HG02763 (cell line): ENCODE results near the gene OLFML3.
"Not testable (repeated sequence)": the region's sequence is repeated elsewhere in the genome, so short reads cannot be mapped to it uniquely, and the experiment has no call there.

Experiments
- ATAC-seq: cut with Tn5 transposase; IDR thresholded peaks from one replicate; pipeline ENCODE4 v1.9.1; 2021; ENCODE audit warnings: mild to moderate bottlenecking, moderate library complexity; ENCODE audit not compliant: unreplicated experiment

OLFML3 gene

DNA sequence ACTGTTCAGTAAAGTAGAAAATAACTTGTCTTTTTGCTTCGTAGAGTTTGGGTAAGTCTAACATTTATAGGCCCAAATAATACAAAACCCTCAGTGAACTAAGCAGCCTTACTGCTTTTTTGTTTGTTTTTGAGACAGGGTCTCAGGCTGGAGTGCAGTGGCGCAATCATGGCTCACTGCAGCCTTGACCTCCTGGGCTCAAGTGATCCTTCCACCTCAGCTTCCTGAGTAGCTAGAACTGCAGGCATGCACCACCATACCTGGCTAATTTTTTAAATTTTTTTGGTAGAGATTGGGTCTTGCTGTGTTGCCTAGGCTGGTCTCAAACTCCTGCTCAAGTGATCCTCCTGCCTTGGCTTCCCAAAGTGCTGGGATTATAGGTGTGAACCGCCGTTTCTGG lies 31.1 kb upstream of the OLFML3 start:
- not testable (repeated sequence) for ATAC-seq

DNA sequence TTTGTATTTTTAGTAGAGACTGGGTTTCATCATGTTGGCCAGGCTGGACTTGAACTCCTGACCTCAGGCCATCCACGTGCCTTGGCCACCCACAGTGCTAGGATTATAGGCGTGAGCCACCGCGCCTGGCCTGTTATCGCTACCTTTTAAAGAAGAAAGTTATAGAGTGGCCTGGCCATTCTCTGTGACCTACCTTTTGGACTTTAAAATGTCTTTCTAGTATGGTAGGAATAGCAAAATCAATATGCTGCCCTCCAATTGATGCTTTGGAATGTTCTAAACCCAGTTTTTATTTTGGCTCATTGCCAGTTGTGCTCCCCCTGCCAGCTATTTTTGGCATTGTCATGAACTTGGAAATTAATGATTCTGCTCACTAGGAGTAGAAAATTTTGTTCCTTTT lies 30.3 kb upstream of the OLFML3 start:
- no peak for ATAC-seq

DNA sequence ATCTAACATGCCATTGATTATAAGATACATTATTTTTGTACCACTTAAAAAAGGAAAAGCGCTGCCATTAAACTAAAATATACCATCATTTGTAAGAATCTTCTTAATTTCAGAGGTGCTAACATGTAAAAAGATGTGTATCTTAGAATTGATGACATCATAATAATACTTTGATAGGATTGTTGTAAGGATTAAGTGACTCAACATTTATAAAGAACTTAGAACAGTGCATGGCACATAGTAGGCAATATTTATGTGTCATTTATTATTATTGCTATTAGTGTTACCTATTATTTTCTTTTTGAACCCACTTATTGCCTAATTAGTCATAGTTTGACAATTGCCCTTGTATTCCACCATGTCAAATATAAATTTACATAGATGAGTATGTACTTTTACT lies 28.4 kb upstream of the OLFML3 start:
- ATAC-seq = no peak

DNA sequence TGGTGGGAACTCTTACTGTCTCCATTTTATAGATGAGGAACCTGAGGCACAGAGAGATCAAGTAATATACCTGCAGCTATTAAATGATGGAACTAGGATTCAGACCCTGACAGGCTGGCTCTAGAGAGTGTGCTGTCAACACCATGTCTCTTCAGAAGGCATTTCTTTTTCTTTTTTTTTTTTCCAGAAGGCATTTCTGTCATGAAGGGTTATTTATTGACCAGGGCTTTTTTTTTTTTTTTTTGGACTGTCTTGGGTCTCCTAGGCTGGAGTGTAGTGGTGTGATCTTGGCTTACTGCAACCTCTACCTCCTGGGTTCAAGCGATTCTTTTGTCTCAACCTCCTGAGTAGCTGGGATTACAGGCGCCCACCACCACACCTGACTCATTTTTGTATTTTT lies 27.6 kb upstream of the OLFML3 start:
- no peak for ATAC-seq

DNA sequence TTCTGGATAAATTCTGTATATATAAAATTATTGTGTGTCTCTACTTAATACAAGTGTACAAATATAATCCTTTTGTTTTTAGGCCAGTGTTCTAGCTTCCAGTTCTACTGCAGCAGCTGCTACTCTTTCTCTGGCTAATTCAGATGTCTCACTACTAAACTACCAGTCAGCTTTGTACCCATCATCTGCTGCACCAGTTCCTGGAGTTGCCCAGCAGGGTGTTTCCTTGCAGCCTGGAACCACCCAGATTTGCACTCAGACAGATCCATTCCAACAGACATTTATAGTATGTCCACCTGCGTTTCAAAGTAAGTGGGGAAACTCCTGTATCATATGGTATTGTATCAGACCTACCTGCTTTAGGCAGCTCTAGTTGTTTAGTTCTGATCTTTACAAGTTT lies 21.3 kb upstream of the OLFML3 start:
- no peak for ATAC-seq

DNA sequence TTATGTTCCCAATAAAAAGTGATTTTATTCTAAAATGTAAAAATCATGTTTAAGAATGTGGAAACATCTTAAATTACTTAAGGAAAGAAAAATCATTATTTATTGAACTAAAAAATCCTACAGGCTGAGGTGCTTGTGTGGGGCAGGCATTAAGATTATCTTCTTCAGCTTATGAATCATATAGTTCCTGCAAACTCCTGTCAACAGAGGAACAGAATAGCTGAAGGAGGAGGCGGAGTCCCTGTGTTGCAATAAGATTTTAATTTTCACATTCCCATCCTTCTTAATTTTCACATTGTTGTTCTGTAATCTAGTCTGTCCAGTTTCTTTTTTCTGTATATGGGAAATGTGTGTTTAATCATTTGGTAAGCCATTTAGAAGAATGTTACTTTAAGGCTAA lies 20.6 kb upstream of the OLFML3 start:
- no peak for ATAC-seq

DNA sequence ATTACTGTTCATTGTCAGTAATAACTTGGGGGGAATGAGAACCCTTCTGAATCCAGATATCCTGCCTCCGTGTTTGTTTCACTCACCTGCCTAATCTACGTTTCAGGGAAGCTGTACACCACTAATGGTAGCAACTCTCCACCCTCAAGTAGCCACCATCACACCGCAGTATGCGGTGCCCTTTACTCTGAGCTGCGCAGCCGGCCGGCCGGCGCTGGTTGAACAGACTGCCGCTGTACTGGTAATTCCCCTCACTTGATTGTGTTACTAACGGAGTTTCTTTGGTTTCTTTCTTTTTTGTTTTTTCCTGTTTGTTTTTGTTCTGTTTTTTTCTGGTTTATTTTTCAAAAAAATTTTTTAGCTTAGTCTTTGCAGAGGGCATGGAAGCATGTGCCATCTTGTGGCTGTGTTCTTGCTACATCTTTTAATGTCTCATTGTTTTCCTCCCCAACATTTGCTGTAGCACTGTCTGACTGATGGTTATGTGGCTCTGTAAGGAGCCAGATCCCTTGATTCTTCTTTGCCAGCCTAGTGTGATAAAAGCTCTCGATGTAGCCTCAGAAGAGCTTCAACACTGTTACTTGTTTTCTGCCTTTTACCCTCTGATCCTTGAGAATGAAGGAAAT lies 15.9 kb upstream of the OLFML3 start:
- no peak for ATAC-seq

DNA sequence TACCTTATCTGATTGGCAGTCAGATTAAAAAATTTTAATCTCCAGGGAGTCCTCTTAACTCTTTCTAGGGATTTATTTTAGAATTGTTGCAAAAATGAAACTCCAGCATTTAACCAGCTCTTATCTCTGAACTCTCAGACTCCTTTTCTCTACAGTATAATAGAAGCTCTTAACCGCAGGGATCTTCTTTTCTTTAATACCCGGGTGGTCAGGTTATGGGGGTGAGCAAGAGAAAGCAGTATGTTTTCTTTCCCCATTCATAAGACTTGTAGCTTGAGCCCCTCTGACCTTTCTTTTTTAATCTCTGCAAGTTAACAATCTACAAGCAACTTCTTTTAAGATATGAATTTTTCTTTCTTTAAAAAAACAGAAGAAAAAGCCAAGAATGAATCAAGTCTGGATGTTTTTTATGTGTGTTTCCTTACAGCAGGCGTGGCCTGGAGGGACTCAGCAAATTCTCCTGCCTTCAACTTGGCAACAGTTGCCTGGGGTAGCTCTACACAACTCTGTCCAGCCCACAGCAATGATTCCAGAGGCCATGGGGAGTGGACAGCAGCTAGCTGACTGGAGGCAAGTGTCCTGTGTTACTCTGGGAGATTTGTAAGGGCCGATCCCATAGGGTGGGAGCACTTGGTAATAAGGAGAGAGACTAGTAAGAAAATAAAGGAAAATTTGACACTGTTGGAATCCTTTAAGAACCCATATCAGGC lies 13.4 kb upstream of the OLFML3 start:
- ATAC-seq = no peak

DNA sequence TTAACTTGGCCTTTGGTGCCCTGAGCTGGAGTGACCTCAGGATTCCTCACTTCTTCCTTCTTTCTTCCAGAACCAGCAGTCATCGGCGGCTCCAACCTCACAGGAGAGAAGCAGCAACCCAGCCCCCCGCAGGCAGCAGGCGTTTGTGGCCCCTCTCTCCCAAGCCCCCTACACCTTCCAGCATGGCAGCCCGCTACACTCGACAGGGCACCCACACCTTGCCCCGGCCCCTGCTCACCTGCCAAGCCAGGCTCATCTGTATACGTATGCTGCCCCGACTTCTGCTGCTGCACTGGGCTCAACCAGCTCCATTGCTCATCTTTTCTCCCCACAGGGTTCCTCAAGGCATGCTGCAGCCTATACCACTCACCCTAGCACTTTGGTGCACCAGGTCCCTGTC lies 6.3 kb upstream of the OLFML3 start:
- no peak for ATAC-seq

DNA sequence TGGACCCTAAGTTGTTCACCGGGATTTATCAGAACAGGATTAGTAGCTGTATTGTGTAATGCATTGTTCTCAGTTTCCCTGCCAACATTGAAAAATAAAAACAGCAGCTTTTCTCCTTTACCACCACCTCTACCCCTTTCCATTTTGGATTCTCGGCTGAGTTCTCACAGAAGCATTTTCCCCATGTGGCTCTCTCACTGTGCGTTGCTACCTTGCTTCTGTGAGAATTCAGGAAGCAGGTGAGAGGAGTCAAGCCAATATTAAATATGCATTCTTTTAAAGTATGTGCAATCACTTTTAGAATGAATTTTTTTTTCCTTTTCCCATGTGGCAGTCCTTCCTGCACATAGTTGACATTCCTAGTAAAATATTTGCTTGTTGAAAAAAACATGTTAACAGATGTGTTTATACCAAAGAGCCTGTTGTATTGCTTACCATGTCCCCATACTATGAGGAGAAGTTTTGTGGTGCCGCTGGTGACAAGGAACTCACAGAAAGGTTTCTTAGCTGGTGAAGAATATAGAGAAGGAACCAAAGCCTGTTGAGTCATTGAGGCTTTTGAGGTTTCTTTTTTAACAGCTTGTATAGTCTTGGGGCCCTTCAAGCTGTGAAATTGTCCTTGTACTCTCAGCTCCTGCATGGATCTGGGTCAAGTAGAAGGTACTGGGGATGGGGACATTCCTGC lies 3.9 kb upstream of the OLFML3 start:
- no peak for ATAC-seq

DNA sequence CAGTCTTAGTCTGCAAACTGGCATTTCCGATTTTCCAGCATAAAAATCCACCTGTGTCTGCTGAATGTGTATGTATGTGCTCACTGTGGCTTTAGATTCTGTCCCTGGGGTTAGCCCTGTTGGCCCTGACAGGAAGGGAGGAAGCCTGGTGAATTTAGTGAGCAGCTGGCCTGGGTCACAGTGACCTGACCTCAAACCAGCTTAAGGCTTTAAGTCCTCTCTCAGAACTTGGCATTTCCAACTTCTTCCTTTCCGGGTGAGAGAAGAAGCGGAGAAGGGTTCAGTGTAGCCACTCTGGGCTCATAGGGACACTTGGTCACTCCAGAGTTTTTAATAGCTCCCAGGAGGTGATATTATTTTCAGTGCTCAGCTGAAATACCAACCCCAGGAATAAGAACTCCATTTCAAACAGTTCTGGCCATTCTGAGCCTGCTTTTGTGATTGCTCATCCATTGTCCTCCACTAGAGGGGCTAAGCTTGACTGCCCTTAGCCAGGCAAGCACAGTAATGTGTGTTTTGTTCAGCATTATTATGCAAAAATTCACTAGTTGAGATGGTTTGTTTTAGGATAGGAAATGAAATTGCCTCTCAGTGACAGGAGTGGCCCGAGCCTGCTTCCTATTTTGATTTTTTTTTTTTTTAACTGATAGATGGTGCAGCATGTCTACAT lies 2.5 kb upstream of the OLFML3 start:
- no peak for ATAC-seq

DNA sequence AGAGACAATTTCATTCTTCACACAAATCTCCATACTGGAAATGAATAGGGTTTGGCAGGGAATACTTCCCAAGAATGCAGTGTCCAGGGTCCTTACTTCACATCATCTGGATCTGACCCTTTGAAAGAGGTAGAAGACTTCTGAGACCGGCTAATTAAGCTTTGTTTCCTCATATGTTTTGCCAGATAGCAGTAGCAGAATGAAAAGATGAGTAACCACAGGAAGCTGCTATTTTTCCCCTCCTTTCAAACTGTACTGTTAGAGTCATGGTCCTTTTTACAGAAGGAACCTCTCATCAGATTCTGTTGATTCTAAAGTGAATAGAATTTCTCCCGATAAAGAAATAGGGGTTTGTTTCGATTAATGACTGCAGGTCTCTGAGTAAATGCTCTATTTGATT lies 1.4 kb upstream of the OLFML3 start:
- no peak for ATAC-seq

DNA sequence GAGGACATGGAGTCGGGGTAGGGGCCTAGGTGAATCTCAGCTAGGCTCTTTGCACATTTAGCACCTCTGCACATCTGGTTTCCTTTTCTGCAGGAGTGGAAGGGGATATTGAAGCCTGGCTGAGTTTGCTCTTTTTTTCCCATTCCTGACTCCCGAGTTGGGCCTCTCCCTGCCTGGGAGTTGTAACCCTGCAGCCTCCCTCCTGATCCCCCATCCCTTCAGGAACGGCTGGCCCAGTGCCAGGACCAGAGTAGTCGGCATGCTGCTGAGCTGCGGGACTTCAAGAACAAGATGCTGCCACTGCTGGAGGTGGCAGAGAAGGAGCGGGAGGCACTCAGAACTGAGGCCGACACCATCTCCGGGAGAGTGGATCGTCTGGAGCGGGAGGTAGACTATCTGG lies 836 bp downstream of the OLFML3 start:
- no peak for ATAC-seq

DNA sequence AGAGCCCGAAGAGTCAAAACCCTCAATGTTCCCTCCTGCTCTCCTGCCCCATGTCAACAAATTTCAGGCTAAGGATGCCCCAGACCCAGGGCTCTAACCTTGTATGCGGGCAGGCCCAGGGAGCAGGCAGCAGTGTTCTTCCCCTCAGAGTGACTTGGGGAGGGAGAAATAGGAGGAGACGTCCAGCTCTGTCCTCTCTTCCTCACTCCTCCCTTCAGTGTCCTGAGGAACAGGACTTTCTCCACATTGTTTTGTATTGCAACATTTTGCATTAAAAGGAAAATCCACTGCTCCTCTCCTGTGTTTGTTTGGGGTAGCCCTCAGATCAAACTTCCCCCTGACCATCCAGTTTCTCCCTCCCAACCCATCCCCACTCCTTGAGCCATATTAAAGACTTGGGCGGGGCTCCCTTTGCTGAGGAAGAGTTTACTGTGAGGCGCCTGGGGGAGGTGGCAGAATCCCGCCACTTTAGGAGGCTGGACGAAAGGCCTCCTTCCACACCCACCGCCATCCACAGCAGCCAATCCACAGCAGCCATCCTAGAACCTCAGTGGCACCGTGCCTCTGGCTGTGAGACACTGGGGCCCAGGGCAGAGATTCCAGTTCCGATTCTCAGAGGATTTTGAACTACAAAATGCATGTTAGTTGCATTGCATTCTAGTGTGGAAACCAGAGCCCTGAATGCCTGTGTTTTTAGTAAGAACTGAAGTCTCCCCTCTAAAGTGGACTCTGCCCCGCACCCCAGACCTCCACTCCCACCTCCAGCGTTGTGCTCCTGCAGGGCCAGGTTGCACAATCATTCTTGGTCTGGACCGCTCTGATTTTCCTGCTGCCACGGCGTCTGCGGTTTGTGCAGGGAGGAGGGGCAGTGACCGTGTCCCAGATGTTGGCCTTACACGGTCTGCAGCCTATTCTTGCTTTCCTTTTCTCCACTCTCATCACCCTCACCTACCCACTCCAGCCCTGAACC lies 3.0 kb downstream of the OLFML3 start:
- no peak for ATAC-seq

DNA sequence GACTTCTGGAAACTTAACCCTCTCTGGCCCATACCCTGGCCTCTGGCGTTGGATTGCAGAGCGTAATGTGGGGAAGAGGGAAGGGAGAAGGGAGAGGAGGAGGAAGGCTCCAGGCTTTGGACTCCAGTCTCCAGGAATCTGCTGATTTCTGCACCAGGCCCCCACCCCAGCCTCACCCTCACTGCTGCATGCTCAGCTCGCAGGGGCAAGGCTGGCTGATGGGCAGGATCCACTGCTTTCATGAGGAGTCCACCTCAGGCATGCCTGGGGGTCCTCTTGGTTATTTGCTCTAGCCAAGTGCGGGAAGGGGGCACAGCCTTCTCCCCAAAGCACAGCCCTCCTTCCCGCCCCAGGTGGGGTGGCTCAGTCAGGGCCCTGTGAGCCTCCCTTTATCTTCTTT lies 3.7 kb downstream of the OLFML3 start:
- no peak for ATAC-seq

DNA sequence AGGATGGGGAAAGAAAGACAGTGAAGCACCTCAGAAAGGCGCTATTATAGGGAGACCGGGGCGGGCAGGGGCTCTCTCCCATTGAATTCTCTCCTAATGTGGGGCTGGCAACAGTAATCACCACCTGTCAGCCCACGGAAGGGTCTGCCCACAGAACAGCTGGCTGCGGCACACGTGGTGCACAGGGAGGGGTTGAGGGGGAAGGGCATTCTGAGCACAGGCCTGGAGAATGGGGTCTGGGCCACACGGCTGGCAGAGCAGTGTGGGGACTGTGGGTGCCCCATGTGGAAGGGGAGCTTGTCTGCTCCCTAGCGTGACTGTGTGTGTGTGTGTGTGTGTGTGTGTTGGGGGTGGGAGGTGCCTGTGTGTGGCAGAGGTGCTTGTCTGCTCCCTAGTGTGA lies 4.1 kb downstream of the OLFML3 start:
- no peak for ATAC-seq

DNA sequence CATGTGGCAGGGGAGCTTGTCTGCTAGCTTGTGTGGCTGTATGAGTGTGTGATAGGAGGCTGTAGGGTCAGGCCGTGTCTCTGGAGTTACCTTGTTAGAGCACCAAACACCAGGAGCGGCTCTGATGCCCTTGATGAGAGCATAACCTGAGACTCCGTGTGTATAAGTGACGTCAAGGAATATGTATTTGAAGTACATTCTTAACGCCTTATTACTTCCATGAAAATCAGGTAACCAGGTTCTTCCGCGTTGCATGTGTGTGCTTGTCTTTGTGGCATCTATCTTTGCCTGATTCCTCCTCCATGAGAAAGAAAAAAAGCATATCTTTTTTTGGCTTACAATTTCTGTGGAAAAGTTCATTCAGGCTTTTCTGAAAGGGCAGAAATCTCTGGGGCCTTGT lies 4.6 kb downstream of the OLFML3 start:
- ATAC-seq = no peak

DNA sequence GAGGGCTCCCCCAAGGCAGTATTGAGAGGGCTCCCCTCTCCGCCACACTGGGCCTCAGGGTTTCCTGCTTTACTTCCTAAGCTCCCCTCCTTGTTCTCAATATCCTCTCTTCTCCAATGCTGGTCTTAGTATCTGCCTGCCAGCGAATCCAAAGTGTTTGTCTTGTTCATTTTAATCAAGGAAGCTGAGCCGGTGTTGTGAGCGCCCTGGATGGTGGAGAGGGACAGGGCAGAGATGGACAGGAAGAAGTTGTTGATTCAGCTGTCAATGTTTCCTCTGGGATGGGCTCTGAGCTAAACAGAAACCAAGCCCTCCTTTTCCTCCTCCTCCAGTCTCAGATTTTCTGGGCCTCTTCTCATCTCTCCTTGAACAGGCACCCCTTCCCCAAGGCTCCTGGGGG lies 5.4 kb downstream of the OLFML3 start:
- ATAC-seq = no peak

DNA sequence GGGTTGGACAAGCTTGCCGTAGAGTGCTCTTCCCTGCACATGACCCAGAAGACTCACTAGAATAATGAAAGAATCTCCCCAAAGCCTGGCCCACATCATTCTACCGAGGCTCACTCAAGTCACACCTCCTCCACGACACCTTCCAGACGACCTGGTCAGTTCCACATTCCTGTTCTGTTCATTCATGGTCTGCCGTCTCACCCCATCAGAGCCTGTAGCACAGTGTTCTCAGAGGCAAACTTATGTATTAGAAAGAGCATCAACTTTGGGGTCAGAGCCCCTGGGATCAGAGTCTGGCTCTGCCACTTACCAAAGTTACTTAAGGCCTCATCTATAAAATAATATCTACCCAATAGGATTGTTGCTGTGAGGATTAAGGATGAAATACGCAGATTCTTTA lies 7.5 kb downstream of the OLFML3 start:
- no peak for ATAC-seq

DNA sequence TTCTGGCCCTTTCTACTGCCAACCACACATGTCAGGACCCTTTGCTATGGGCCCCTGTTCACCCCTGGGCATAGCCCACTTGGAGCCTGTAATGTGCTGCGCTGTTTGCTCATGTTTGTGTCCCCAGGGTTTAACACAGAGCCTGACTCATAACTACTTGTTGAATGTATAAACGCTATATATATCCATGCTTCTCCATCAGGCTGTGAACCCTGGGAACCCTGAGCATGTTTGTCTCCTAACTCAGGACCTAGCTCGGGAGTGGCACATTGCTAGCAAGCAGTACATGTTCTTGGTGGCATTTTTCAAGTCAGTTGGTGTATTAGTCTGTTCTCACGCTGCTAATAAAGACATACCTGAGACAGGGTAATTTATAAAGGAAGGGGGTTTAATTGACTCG lies 8.0 kb downstream of the OLFML3 start:
- no peak for ATAC-seq

DNA sequence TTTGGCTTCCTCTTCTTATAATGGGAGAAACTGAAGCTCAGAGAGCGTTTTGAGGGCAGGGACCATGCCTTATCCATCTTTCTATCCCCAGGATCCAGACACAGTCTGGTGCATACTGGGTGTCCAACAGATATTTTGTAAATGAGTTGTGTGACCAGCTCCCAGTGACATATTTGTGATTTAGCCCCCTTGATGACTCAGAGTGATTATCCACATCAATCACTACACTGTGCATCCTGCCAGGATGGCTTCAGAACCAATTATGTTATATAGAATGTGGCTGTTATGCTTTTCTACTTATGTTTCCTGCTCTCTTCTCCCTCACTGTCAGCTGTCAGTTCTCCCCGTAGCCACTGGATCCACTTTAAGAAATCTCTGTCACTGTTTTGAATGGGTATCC lies 11.3 kb downstream of the OLFML3 start:
- no peak for ATAC-seq
